Esophagus muscularis mucosa (tissue), 4 donors: ENCODE results near the gene KCNAB1. TPM values are rescaled to one million over a fixed set of nuclear protein-coding genes. Genes with fewer than 3 reads are reported as not detected.

Experiments
- DNase-seq: peaks from one replicate; pipeline ENCODE4 v3.0.0-alpha.2; 2017; ENCODE audit errors: extremely low spot score
- H3K27ac ChIP-seq, 4 donors: fragments of 200-600 bp; sonication (generic); replicated peaks in 1 of 4; 1 replicate in 3 of 4; 2 replicates in 1 of 4; pipeline ENCODE4 v1.5.1; 2016 to 2019; ENCODE audit warnings: mild to moderate bottlenecking in 1 of 4
- H3K27me3 ChIP-seq, 4 donors: fragments of 200-600 bp; sonication (generic); one replicate each; pipeline versions ENCODE4 v1.5.1 to v1.6.0; 2016 to 2019
- H3K36me3 ChIP-seq, 4 donors: fragments of 200-600 bp; sonication (generic); one replicate each; pipeline ENCODE4 v1.5.1; 2016 to 2019
- H3K4me1 ChIP-seq, 4 donors: fragments of 200-600 bp; sonication (generic); one replicate each; pipeline ENCODE4 v1.5.1; 2016 to 2019
- H3K4me3 ChIP-seq, 4 donors: fragments of 200-600 bp; sonication (generic); 1 replicate in 2 of 4; 2 replicates in 2 of 4; pipeline ENCODE4 v1.5.1; 2016 to 2019; ENCODE audit warnings: mild to moderate bottlenecking in 4 of 4, moderate library complexity in 1 of 4
- H3K9me3 ChIP-seq, 4 donors: fragments of 200-600 bp; sonication (generic); 1 replicate in 3 of 4; 2 replicates in 1 of 4; pipeline ENCODE4 v1.5.1; 2016 to 2019
- EP300 ChIP-seq: sonication (generic); formaldehyde crosslinking; IDR thresholded peaks from one replicate; pipeline ENCODE4 v1.6.1; 2017; ENCODE audit warnings: antibody characterized with exemption
- POLR2A ChIP-seq: fragments of 450-650 bp; IDR thresholded peaks from one replicate; pipeline ENCODE4 v1.6.1; 2017; ENCODE audit warnings: antibody characterized with exemption, moderate library complexity, mild to moderate bottlenecking, low read depth
- POLR2AphosphoS5 ChIP-seq, 2 donors: sonication (generic); formaldehyde crosslinking; IDR thresholded peaks; one replicate each; pipeline ENCODE4 v1.6.1; 2017; ENCODE audit warnings: antibody characterized with exemption in 2 of 2
- WGBS: methylation state at CpG from one replicate; pipeline ENCODE4 v1.1.5; 2018; 5-methylcytosine and 5-hydroxymethylcytosine counted together
- intact Hi-C: fragments of 100-400 bp; cut with DNase I; formaldehyde crosslinking; loops from one replicate; pipeline ENCODE4 v1.15.1; 2023
- total RNA-seq, 4 donors: library from RNA; depleted of rRNA; stranded (reverse); fragments of >200 nt; gene quantifications; one replicate each; pipeline versions ENCODE4 v1.1.0 to v1.2.1, GENCODE V29; 2016
- TF ChIP-seq, protein P1 (sequence below), 3 experiments: fragments of 200-600 bp in 2 of 3; fragments of 450-650 bp in 1 of 3; sonication (generic) in 2 of 3; IDR thresholded peaks; one replicate each; pipeline ENCODE4 v1.5.1; 2017 to 2019; ENCODE audit warnings: antibody characterized with exemption in 3 of 3, mild to moderate bottlenecking in 2 of 3, moderate library complexity in 1 of 3

KCNAB1 gene
- total RNA-seq, 4 donors from 2014 or later = 0.83 to 5.9 (median 2.3) TPM

DNA sequence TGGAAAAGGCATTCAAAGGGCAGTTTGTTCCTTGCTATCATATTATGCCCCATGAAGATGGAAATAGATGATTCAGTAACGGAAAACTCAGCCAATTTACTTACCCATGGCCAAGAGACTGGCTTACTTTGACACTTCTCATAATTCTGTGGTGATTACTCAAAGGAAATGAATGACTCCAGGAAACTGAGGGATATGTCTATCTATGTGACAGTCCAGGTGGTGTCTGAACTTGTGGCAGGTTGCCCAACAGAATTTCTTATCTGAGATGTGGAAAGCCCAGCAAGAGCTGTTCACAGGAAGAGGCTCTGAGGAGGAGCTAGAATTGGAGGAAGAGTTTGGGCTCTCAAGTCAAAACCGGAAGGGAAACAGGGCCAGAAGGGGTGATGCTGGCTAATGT is 91.2 kb downstream of the KCNAB1 start:
- peaks cover 0 to 14% (median 10%) of the 10 kb centered on the region in 4 donors for H3K4me1 ChIP-seq
- H3K9me3 ChIP-seq = no peaks in the 10 kb centered on the region
- intact Hi-C loops = no loop called here
- DNase-seq = no peak
- no peak for TF ChIP-seq EP300
- TF ChIP-seq, protein P1, sequence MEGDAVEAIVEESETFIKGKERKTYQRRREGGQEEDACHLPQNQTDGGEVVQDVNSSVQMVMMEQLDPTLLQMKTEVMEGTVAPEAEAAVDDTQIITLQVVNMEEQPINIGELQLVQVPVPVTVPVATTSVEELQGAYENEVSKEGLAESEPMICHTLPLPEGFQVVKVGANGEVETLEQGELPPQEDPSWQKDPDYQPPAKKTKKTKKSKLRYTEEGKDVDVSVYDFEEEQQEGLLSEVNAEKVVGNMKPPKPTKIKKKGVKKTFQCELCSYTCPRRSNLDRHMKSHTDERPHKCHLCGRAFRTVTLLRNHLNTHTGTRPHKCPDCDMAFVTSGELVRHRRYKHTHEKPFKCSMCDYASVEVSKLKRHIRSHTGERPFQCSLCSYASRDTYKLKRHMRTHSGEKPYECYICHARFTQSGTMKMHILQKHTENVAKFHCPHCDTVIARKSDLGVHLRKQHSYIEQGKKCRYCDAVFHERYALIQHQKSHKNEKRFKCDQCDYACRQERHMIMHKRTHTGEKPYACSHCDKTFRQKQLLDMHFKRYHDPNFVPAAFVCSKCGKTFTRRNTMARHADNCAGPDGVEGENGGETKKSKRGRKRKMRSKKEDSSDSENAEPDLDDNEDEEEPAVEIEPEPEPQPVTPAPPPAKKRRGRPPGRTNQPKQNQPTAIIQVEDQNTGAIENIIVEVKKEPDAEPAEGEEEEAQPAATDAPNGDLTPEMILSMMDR (IDR thresholded peaks at IDR 0.05) = no peak
- no peak for TF ChIP-seq POLR2A
- no peak for TF ChIP-seq POLR2AphosphoS5 (IDR thresholded peaks at IDR 0.05)
- no peaks in the 10 kb centered on the region for H3K36me3 ChIP-seq
- H3K27me3 ChIP-seq = no peaks in the 10 kb centered on the region
- no peak overlapping the region for H3K4me3 ChIP-seq
- 59% methylated on average over 2 of the region's 2 CpGs for WGBS
- H3K27ac ChIP-seq = no peak overlapping the region

DNA sequence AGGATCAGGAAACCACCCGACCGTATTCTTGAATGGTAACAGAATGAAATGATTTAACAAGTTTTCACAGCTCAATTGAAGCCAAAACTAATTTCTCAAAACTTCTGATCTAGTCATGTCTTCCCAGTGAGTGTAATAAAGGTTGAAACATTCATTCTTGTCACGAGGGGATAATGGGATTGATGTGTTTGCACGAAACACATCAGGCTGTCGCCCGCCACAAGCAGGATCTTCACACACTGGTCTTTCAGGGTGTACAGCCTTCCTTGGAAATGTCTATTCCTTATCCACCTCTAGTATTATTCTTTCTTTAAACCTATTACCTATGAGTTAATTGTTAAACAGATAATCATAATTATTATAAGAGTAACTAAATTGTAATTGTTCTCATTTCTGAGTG is 94.3 kb downstream of the KCNAB1 start:
- no peak for TF ChIP-seq EP300
- TF ChIP-seq, protein P1 (IDR thresholded peaks at IDR 0.05) = no peak
- TF ChIP-seq POLR2A = no peak
- TF ChIP-seq POLR2AphosphoS5 (IDR thresholded peaks at IDR 0.05) = no peak
- intact Hi-C loops = no loop called here
- no peak for DNase-seq
- Histone ChIP-seq H3K4me1 (no peaks in the 10 kb centered on the region), H3K9me3 (no peaks in the 10 kb centered on the region), H3K4me3 (no peak overlapping the region), H3K27ac (no peak overlapping the region), H3K27me3 (no peaks in the 10 kb centered on the region), H3K36me3 (no peaks in the 10 kb centered on the region)
- 96% methylated on average over 6 of the region's 6 CpGs for WGBS

DNA sequence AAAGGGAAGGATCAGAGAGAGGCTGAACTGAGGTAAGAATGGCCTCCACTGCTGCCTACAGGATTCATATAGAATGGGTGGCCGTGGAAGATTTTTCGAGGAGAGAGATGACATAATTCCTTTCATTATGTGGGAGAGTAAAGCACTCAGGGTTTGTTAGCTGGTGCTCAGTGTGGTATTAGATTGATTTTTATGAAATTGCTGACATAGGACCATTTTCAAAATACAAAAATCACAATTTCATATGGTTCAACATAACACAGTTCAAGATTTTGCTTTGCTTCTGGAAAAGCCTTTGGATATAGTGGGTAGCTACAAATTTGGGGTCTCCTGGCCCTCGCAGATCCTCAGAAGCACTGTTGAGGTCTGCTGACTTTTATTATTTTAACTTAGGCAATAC is 95.4 kb downstream of the KCNAB1 start:
- intact Hi-C loops = no loop called here
- TF ChIP-seq, protein P1 (IDR thresholded peaks at IDR 0.05) = no peak
- TF ChIP-seq EP300 (no peak), POLR2AphosphoS5 (IDR thresholded peaks at IDR 0.05) (no peak), POLR2A (no peak)
- WGBS = 91% methylated on average over 3 of the region's 3 CpGs

DNA sequence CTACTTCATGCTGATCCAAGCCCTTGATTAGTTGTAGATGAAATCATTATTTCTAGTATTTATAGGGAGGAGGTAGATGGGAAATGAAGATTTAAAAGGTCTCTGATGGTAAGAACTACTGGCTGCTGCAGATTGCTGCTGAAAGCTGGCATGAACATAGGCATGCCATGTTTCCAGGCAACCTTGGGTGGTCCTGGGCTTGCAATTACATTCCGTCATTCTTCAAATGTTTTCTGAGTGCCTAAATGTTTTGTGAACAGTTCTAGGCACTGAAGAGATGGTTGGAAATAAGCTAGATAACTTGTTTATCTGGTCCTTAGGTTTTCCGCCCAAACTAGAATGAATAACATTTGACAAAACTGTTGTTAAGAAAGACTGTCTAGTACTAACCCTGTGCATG is 95.8 kb downstream of the KCNAB1 start:
- Histone ChIP-seq H3K36me3 (no peaks in the 10 kb centered on the region), H3K9me3 (no peaks in the 10 kb centered on the region), H3K4me1 (no peaks in the 10 kb centered on the region), H3K4me3 (no peak overlapping the region), H3K27me3 (no peaks in the 10 kb centered on the region), H3K27ac (no peak overlapping the region)
- TF ChIP-seq, protein P1 (IDR thresholded peaks at IDR 0.05) = no peak
- no peak for TF ChIP-seq EP300
- no peak for DNase-seq
- intact Hi-C loops = no loop called here
- WGBS = 88% methylated on average over 2 of the region's 2 CpGs

More for the DNA sequence above, 95.4 kb downstream of the KCNAB1 start:
- no peak overlapping the region for H3K4me3 ChIP-seq
- no peaks in the 10 kb centered on the region for H3K27me3 ChIP-seq
- no peaks in the 10 kb centered on the region for H3K4me1 ChIP-seq
- no peak for DNase-seq
- H3K27ac ChIP-seq = no peak overlapping the region
- H3K36me3 ChIP-seq = no peaks in the 10 kb centered on the region
- no peaks in the 10 kb centered on the region for H3K9me3 ChIP-seq

DNA sequence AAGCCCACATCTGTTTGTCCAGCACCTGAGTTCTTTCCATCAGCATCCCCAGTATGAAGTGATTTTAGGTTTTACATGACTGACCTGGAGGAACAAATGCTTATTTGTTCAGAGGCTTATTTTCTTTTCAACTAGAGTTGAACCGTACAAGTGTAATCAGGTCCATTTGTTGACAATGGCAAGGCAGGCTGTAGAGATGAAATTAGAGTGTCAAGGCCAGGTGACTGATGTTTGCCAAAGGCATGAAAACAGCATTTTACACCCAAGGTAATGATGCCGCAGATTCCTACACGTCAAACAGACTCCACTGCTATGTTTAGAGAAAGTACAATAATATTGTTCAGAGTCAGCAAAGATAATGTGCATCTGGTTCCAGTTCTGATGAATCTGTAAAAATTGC is 96.5 kb downstream of the KCNAB1 start:
- Histone ChIP-seq H3K4me3 (no peak overlapping the region), H3K4me1 (no peaks in the 10 kb centered on the region), H3K27me3 (no peaks in the 10 kb centered on the region), H3K36me3 (no peaks in the 10 kb centered on the region), H3K9me3 (no peaks in the 10 kb centered on the region), H3K27ac (no peak overlapping the region)
- WGBS = 73% methylated on average over 3 of the region's 3 CpGs
- no peak for DNase-seq
- TF ChIP-seq POLR2AphosphoS5 (IDR thresholded peaks at IDR 0.05) (no peak), POLR2A (no peak), EP300 (no peak)
- TF ChIP-seq, protein P1 (IDR thresholded peaks at IDR 0.05) = no peak
- intact Hi-C loops = no loop called here
